ENCODE measurements around the gene RRM2.

Gene RRM2

GRCh38 chr2:10163498-10164486 is 41.3 kb downstream of the RRM2 start:
- Mint-ChIP-seq H3K27ac (no peak overlapping the region), H3K4me1 (peaks cover 5% of the 10 kb centered on the region), H3K27me3 (no peaks in the 10 kb centered on the region), H3K9me3 (no peaks in the 10 kb centered on the region), H3K4me3 (no peak overlapping the region), H3K36me3 (ENCODE audit: low read depth) (peaks cover 5% of the 10 kb centered on the region)
- DNase-seq = no peak
- no peak for ATAC-seq

GRCh38 chr2:10164601-10165000 is 42.1 kb downstream of the RRM2 start:
- no peaks in the 10 kb centered on the region for H3K9me3 Mint-ChIP-seq
- H3K4me3 Mint-ChIP-seq = no peak overlapping the region
- ATAC-seq (no peak), DNase-seq (no peak)
- no peaks in the 10 kb centered on the region for H3K27me3 Mint-ChIP-seq
- H3K27ac Mint-ChIP-seq = no peak overlapping the region
- H3K4me1 Mint-ChIP-seq = peaks cover 4% of the 10 kb centered on the region
- peaks cover 5% of the 10 kb centered on the region for H3K36me3 Mint-ChIP-seq (ENCODE audit: low read depth)

- Mint-ChIP-seq H3K4me3 (no peak overlapping the region), H3K36me3 (ENCODE audit: low read depth) (peaks cover 5% of the 10 kb centered on the region), H3K9me3 (no peaks in the 10 kb centered on the region), H3K4me1 (peaks cover 7% of the 10 kb centered on the region), H3K27me3 (no peaks in the 10 kb centered on the region), H3K27ac (no peak overlapping the region)
- no peak for DNase-seq
- ATAC-seq = no peak
Observed at GRCh38 chr2:10165282-10165681, 42.7 kb downstream of the RRM2 start.

- Mint-ChIP-seq H3K27ac (no peak overlapping the region), H3K4me1 (peaks cover 8% of the 10 kb centered on the region), H3K36me3 (ENCODE audit: low read depth) (peaks cover 5% of the 10 kb centered on the region), H3K4me3 (no peak overlapping the region), H3K27me3 (no peaks in the 10 kb centered on the region), H3K9me3 (no peaks in the 10 kb centered on the region)
- DNase-seq = no peak
- ATAC-seq = no peak
Observed at GRCh38 chr2:10165861-10166675, 43.5 kb downstream of the RRM2 start.

- ATAC-seq = no peak
Observed at GRCh38 chr2:10166676-10167292, 44.2 kb downstream of the RRM2 start.

GRCh38 chr2:10167316-10167715 is 44.8 kb downstream of the RRM2 start:
- no peak for ATAC-seq

More at GRCh38 chr2:10166676-10167292, 44.2 kb downstream of the RRM2 start:
- Mint-ChIP-seq H3K4me1 (peaks cover 8% of the 10 kb centered on the region), H3K9me3 (no peaks in the 10 kb centered on the region), H3K27ac (no peak overlapping the region), H3K4me3 (no peak overlapping the region), H3K36me3 (ENCODE audit: low read depth) (no peaks in the 10 kb centered on the region), H3K27me3 (no peaks in the 10 kb centered on the region)
- DNase-seq = no peak

GRCh38 chr2:10168221-10168620 is 45.7 kb downstream of the RRM2 start:
- Mint-ChIP-seq H3K4me1 (peaks cover 8% of the 10 kb centered on the region), H3K27ac (no peak overlapping the region)

More at GRCh38 chr2:10167316-10167715, 44.8 kb downstream of the RRM2 start:
- Mint-ChIP-seq H3K27ac (no peak overlapping the region), H3K9me3 (no peaks in the 10 kb centered on the region), H3K4me1 (peaks cover 8% of the 10 kb centered on the region), H3K4me3 (no peak overlapping the region), H3K36me3 (ENCODE audit: low read depth) (no peaks in the 10 kb centered on the region), H3K27me3 (no peaks in the 10 kb centered on the region)
- no peak for DNase-seq

GRCh38 chr2:10169053-10169578 is 46.6 kb downstream of the RRM2 start:
- H3K4me3 Mint-ChIP-seq = no peak overlapping the region
- peaks cover 7% of the 10 kb centered on the region for H3K4me1 Mint-ChIP-seq
- no peaks in the 10 kb centered on the region for H3K9me3 Mint-ChIP-seq
- H3K27me3 Mint-ChIP-seq = no peaks in the 10 kb centered on the region
- ATAC-seq (no peak), DNase-seq (no peak)
- H3K36me3 Mint-ChIP-seq (ENCODE audit: low read depth) = peaks cover 2% of the 10 kb centered on the region
- H3K27ac Mint-ChIP-seq = no peak overlapping the region

More at GRCh38 chr2:10168221-10168620, 45.7 kb downstream of the RRM2 start:
- DNase-seq (no peak), ATAC-seq (no peak)
- Mint-ChIP-seq H3K36me3 (ENCODE audit: low read depth) (peaks cover 2% of the 10 kb centered on the region), H3K27me3 (no peaks in the 10 kb centered on the region), H3K4me3 (no peak overlapping the region), H3K9me3 (no peaks in the 10 kb centered on the region)

GRCh38 chr2:10169581-10169980 is 47.0 kb downstream of the RRM2 start:
- H3K27me3 Mint-ChIP-seq = no peaks in the 10 kb centered on the region
- peaks cover 4% of the 10 kb centered on the region for H3K4me1 Mint-ChIP-seq
- H3K27ac Mint-ChIP-seq = no peak overlapping the region
- no peak for DNase-seq
- ATAC-seq = no peak
- H3K36me3 Mint-ChIP-seq (ENCODE audit: low read depth) = peaks cover 2% of the 10 kb centered on the region
- no peaks in the 10 kb centered on the region for H3K9me3 Mint-ChIP-seq
- H3K4me3 Mint-ChIP-seq = no peak overlapping the region

GRCh38 chr2:10170256-10170655 is 47.7 kb downstream of the RRM2 start:
- Mint-ChIP-seq H3K36me3 (ENCODE audit: low read depth) (peaks cover 2% of the 10 kb centered on the region), H3K4me3 (no peak overlapping the region), H3K9me3 (no peaks in the 10 kb centered on the region), H3K27ac (no peak overlapping the region), H3K27me3 (no peaks in the 10 kb centered on the region), H3K4me1 (peaks cover 4% of the 10 kb centered on the region)
- ATAC-seq (peak; percentile 18), DNase-seq (no peak)

- Mint-ChIP-seq H3K4me3 (no peak overlapping the region), H3K27me3 (no peaks in the 10 kb centered on the region), H3K27ac (no peak overlapping the region), H3K9me3 (no peaks in the 10 kb centered on the region), H3K36me3 (ENCODE audit: low read depth) (peaks cover 2% of the 10 kb centered on the region), H3K4me1 (peaks cover 4% of the 10 kb centered on the region)
- DNase-seq (no peak), ATAC-seq (no peak)
Observed at GRCh38 chr2:10171006-10171800, 48.7 kb downstream of the RRM2 start.

- H3K4me1 Mint-ChIP-seq = peaks cover 4% of the 10 kb centered on the region
- H3K27me3 Mint-ChIP-seq = no peaks in the 10 kb centered on the region
- H3K9me3 Mint-ChIP-seq = no peaks in the 10 kb centered on the region
- H3K4me3 Mint-ChIP-seq = no peak overlapping the region
- no peak for DNase-seq
- no peak overlapping the region for H3K27ac Mint-ChIP-seq
- peaks cover 2% of the 10 kb centered on the region for H3K36me3 Mint-ChIP-seq (ENCODE audit: low read depth)
- no peak for ATAC-seq
Observed at GRCh38 chr2:10172033-10172871, 49.7 kb downstream of the RRM2 start.

All from activated naive CD8-positive, alpha-beta T cell treated with anti-CD3 and anti-CD28 coated beads, Interleukin-2, amount 50 U/mL, for 24 hours (primary cell).